OCI-LY7 (cell line): Measurements from ENCODE around the gene MICB.
"Not testable (repeated sequence)": the region's sequence is repeated elsewhere in the genome, so short reads cannot be mapped to it uniquely, and the experiment has no call there.

ENCODE experiments used
- EZH2phosphoT487 ChIP-seq: fragments of 200-600 bp; sonication (generic); IDR thresholded peaks from 2 replicates; pipeline ENCODE4 v1.6.1; 2018; ENCODE audit warnings: low read depth, borderline replicate concordance, mild to moderate bottlenecking, mixed run types, antibody characterized with exemption, low read length, moderate library complexity, mixed read lengths
- TF ChIP-seq, protein P1 (sequence below): fragments of 200-600 bp; sonication (generic); conservative IDR thresholded peaks from 2 replicates; pipeline ENCODE4 v1.5.1; 2014; ENCODE audit warnings: mild to moderate bottlenecking, antibody characterized with exemption, low read length, moderate library complexity, mixed read lengths

DNA sequence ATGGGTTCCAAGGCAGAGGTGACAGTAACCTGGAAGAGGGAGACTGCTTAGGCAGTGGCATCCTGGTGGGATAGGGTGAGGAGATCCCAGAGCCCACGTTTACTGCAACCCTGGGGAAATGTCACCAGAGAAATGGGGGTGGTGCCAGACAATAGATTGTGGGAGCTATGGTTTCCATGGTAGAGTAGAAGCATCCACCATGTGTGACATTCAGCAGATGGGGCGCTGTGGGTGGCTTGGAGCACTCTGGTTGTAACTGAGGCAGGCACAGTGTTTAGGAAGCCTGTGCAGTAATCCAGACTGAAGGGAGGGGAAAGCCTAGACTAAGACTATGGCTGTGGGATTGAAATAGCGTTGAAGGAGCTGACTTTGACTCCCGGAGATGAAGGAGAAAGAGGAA, 1.1 kb upstream of the MICB start:
- TF ChIP-seq, protein P1, sequence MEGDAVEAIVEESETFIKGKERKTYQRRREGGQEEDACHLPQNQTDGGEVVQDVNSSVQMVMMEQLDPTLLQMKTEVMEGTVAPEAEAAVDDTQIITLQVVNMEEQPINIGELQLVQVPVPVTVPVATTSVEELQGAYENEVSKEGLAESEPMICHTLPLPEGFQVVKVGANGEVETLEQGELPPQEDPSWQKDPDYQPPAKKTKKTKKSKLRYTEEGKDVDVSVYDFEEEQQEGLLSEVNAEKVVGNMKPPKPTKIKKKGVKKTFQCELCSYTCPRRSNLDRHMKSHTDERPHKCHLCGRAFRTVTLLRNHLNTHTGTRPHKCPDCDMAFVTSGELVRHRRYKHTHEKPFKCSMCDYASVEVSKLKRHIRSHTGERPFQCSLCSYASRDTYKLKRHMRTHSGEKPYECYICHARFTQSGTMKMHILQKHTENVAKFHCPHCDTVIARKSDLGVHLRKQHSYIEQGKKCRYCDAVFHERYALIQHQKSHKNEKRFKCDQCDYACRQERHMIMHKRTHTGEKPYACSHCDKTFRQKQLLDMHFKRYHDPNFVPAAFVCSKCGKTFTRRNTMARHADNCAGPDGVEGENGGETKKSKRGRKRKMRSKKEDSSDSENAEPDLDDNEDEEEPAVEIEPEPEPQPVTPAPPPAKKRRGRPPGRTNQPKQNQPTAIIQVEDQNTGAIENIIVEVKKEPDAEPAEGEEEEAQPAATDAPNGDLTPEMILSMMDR: peak; percentile 31; the same call in 1 of the 2 replicates
- TF ChIP-seq EZH2phosphoT487: not testable (repeated sequence)
